Measurements from ENCODE around the gene MMS22L. TPM values are rescaled to one million over a fixed set of nuclear protein-coding genes. Genes with fewer than 3 reads are reported as not detected.

Gene MMS22L
- total RNA-seq, 1 donor from 2014 or later = 12.3 TPM

GRCh38 chr6:97141756-97142155 lies 141.3 kb downstream of the MMS22L start:
- DNase-seq = no peak

- DNase-seq = no peak
Measured at GRCh38 chr6:97138581-97138980, 144.4 kb downstream of the MMS22L start.

- DNase-seq = no peak
Measured at GRCh38 chr6:97136626-97137358, 146.2 kb downstream of the MMS22L start.

GRCh38 chr6:97133067-97133466 lies 149.9 kb downstream of the MMS22L start:
- DNase-seq = peak; percentile 18

GRCh38 chr6:97129106-97129505 lies 153.9 kb downstream of the MMS22L start:
- DNase-seq = peak; percentile 17

- DNase-seq = no peak
Measured at GRCh38 chr6:97128507-97128906, 154.5 kb downstream of the MMS22L start.

- DNase-seq = no peak
Measured at GRCh38 chr6:97123652-97124051, 159.4 kb downstream of the MMS22L start.

- no peak for DNase-seq
Measured at GRCh38 chr6:97123112-97123511, 159.9 kb downstream of the MMS22L start.

GRCh38 chr6:97120511-97120910 lies 162.5 kb downstream of the MMS22L start:
- DNase-seq = no peak

GRCh38 chr6:97114645-97115044 lies 168.4 kb downstream of the MMS22L start:
- DNase-seq = no peak

GRCh38 chr6:97113170-97113569 lies 169.8 kb downstream of the MMS22L start:
- no peak for DNase-seq

GRCh38 chr6:97111243-97111642 lies 171.8 kb downstream of the MMS22L start:
- DNase-seq = no peak

- no peak for DNase-seq
Measured at GRCh38 chr6:97110626-97111025, 172.4 kb downstream of the MMS22L start.

- DNase-seq = no peak
Measured at GRCh38 chr6:97110149-97110548, 172.9 kb downstream of the MMS22L start.

- DNase-seq = no peak
Measured at GRCh38 chr6:97109444-97109843, 173.6 kb downstream of the MMS22L start.

- no peak for DNase-seq
Measured at GRCh38 chr6:97102145-97102790, 180.7 kb downstream of the MMS22L start.

- DNase-seq = no peak
Measured at GRCh38 chr6:97100696-97101095, 182.3 kb downstream of the MMS22L start.

- DNase-seq = no peak
Measured at GRCh38 chr6:97097068-97098047, 185.7 kb downstream of the MMS22L start.

GRCh38 chr6:97095311-97095850 lies 187.6 kb downstream of the MMS22L start:
- DNase-seq = no peak

- no peak for DNase-seq
Measured at GRCh38 chr6:97094376-97094775, 188.6 kb downstream of the MMS22L start.

GRCh38 chr6:97092673-97093305 lies 190.2 kb downstream of the MMS22L start:
- no peak for DNase-seq

All from dermis blood vessel endothelial cell (primary cell).